ENCODE measurements around the gene TUSC2. TPM values are rescaled to one million over a fixed set of nuclear protein-coding genes. Genes with fewer than 3 reads are reported as not detected.
"Not testable (repeated sequence)": the region's sequence is repeated elsewhere in the genome, so short reads cannot be mapped to it uniquely, and the experiment has no call there.

TUSC2 gene
- total RNA-seq, 1 donor from 2014 or later, result 11.8 TPM

- no peaks in the 10 kb centered on the region for H3K9me3 ChIP-seq
- no peaks in the 10 kb centered on the region for H3K27me3 ChIP-seq
- H3K4me1 ChIP-seq, result peaks cover 79% of the 10 kb centered on the region
- intact Hi-C loops (cut with DNase I), result no loop called here
- H3K27ac ChIP-seq, result peak overlapping the region; percentile 74
- TF ChIP-seq CTCF (IDR thresholded peaks at IDR 0.05) (no peak), POLR2A (IDR thresholded peaks at IDR 0.05) (no peak), POLR2AphosphoS5 (IDR thresholded peaks at IDR 0.05; ENCODE audit: insufficient read depth in 1 of 2, low read depth in 1 of 2) (no peak)
- DNase-seq (ENCODE audit: extremely low spot score in 2 of 2), result no peak
- peaks cover 0 to 12% of the 10 kb centered on the region in 2 donors for H3K36me3 ChIP-seq
- H3K4me3 ChIP-seq, result peak overlapping the region; percentile 13 to 72
Measured at GRCh38 chr3:50318163-50318562, 9.9 kb downstream of the TUSC2 start.

- DNase-seq (ENCODE audit: extremely low spot score in 2 of 2), result no peak
- Histone ChIP-seq H3K27ac (peak overlapping the region; percentile 74), H3K4me1 (peaks cover 75% of the 10 kb centered on the region), H3K4me3 (peak overlapping the region in 1 of 2 donors; percentile 1), H3K36me3 (peaks cover 0 to 12% of the 10 kb centered on the region in 2 donors), H3K27me3 (no peaks in the 10 kb centered on the region), H3K9me3 (no peaks in the 10 kb centered on the region)
- intact Hi-C loops (cut with DNase I), result no loop called here
- TF ChIP-seq POLR2AphosphoS5 (IDR thresholded peaks at IDR 0.05; ENCODE audit: insufficient read depth in 1 of 2, low read depth in 1 of 2) (no peak), POLR2A (IDR thresholded peaks at IDR 0.05) (no peak), CTCF (IDR thresholded peaks at IDR 0.05) (no peak)
Measured at GRCh38 chr3:50317300-50317699, 10.7 kb downstream of the TUSC2 start.

GRCh38 chr3:50316657-50317242 is 11.3 kb downstream of the TUSC2 start:
- intact Hi-C loops (cut with DNase I), result no loop called here
- H3K4me1 ChIP-seq, result peaks cover 69% of the 10 kb centered on the region
- TF ChIP-seq POLR2A (IDR thresholded peaks at IDR 0.05) (no peak), CTCF (IDR thresholded peaks at IDR 0.05) (no peak), POLR2AphosphoS5 (IDR thresholded peaks at IDR 0.05; ENCODE audit: insufficient read depth in 1 of 2, low read depth in 1 of 2) (peak; percentile 61 to 73)
- no peaks in the 10 kb centered on the region for H3K27me3 ChIP-seq
- peaks cover 0 to 12% of the 10 kb centered on the region in 2 donors for H3K36me3 ChIP-seq
- DNase-seq (ENCODE audit: extremely low spot score in 2 of 2), result no peak
- peak overlapping the region; percentile 74 for H3K27ac ChIP-seq
- no peak overlapping the region for H3K4me3 ChIP-seq
- H3K9me3 ChIP-seq, result no peaks in the 10 kb centered on the region

- DNase-seq (ENCODE audit: extremely low spot score in 2 of 2), result no peak
- TF ChIP-seq POLR2A (IDR thresholded peaks at IDR 0.05) (no peak), POLR2AphosphoS5 (IDR thresholded peaks at IDR 0.05; ENCODE audit: insufficient read depth in 1 of 2, low read depth in 1 of 2) (peak in 1 of 2 donors; percentile 4)
- Histone ChIP-seq H3K9me3 (no peaks in the 10 kb centered on the region), H3K4me1 (peaks cover 59% of the 10 kb centered on the region), H3K27me3 (no peaks in the 10 kb centered on the region), H3K27ac (peak overlapping the region; percentile 63), H3K4me3 (no peak overlapping the region), H3K36me3 (peaks cover 0 to 12% of the 10 kb centered on the region in 2 donors)
- intact Hi-C loops (cut with DNase I), result no loop called here
Measured at GRCh38 chr3:50314816-50315215, 13.2 kb downstream of the TUSC2 start.

GRCh38 chr3:50314342-50314741 is 13.7 kb downstream of the TUSC2 start:
- Histone ChIP-seq H3K27ac (peak overlapping the region; percentile 63), H3K9me3 (no peaks in the 10 kb centered on the region), H3K27me3 (no peaks in the 10 kb centered on the region), H3K4me3 (no peak overlapping the region), H3K36me3 (peaks cover 0 to 9% of the 10 kb centered on the region in 2 donors), H3K4me1 (peaks cover 59% of the 10 kb centered on the region)
- intact Hi-C loops (cut with DNase I), result no loop called here
- DNase-seq (ENCODE audit: extremely low spot score in 2 of 2), result no peak
- TF ChIP-seq POLR2A (IDR thresholded peaks at IDR 0.05) (no peak), POLR2AphosphoS5 (IDR thresholded peaks at IDR 0.05; ENCODE audit: insufficient read depth in 1 of 2, low read depth in 1 of 2) (peak in 1 of 2 donors; percentile 12)

- Histone ChIP-seq H3K4me1 (peaks cover 36% of the 10 kb centered on the region), H3K4me3 (peak overlapping the region in 1 of 2 donors; percentile 25)
- DNase-seq (ENCODE audit: extremely low spot score in 2 of 2); intact Hi-C loops (cut with DNase I); H3K9me3 ChIP-seq; H3K36me3 ChIP-seq; H3K27ac ChIP-seq; H3K27me3 ChIP-seq: not testable (repeated sequence)
Measured at GRCh38 chr3:50312041-50312440, 16.0 kb downstream of the TUSC2 start.
